IMR-90 (cell line): ENCODE data around the gene KRTAP10-10. TPM values are rescaled to one million over a fixed set of nuclear protein-coding genes. Genes with fewer than 3 reads are reported as not detected.

Experiments
- ATAC-seq: fragments of 200-7000 bp; cut with Tn5 transposase; 2 replicates; pipeline ENCODE4 v1.9.1; 2020; ENCODE audit warnings: low read depth, mild to moderate bottlenecking, moderate library complexity
- BruUV-seq: library from RNA; stranded (reverse); fragments of 400-500 nt; replicated peaks from 2 replicates; lab custom pipeline; 2021; lab: Mats Ljungman, UMichigan
- CTCF ChIA-PET: fragments of 300-600 bp; formaldehyde crosslinking; extraction: SDS; loops from one replicate; lab custom pipeline; 2021; ENCODE audit warnings: antibody characterized with exemption; lab: Yijun Ruan, JAX
- POLR2A ChIA-PET: fragments of 300-600 bp; sonication (Branson Sonifier 250); formaldehyde crosslinking; loops from one replicate; lab custom pipeline; 2022; ENCODE audit warnings: antibody characterized with exemption; ENCODE audit not compliant: unreplicated experiment; lab: Charles Lee
- DNase-seq: peaks from one replicate; pipeline ENCODE4 v3.0.0; 2013
- H2AFZ ChIP-seq: replicated peaks from 2 replicates; pipeline ENCODE3; 2013; ENCODE audit warnings: low read length, mild to moderate bottlenecking; ENCODE audit not compliant: poor library complexity
- H2AK5ac ChIP-seq: 2 replicates; pipeline ENCODE4 v1.6.1; 2013; ENCODE audit warnings: low read depth, low read length, inconsistent platforms
- H2AK9ac ChIP-seq: replicated peaks from 2 replicates; pipeline ENCODE3; 2013; ENCODE audit warnings: mild to moderate bottlenecking, low read depth, low read length, moderate library complexity; ENCODE audit not compliant: poor library complexity
- H2BK120ac ChIP-seq: 2 replicates; pipeline ENCODE4 v1.6.1; 2013; ENCODE audit warnings: low read depth, low read length, inconsistent platforms
- H2BK15ac ChIP-seq: 3 replicates; pipeline ENCODE4 v1.6.1; 2013; ENCODE audit warnings: low read depth, low read length, inconsistent platforms
- H2BK20ac ChIP-seq: 2 replicates; pipeline ENCODE4 v1.6.1; 2013; ENCODE audit warnings: low read depth, mild to moderate bottlenecking, inconsistent platforms, low read length, moderate library complexity
- H2BK5ac ChIP-seq: 2 replicates; pipeline ENCODE4 v1.6.1; 2013; ENCODE audit warnings: mild to moderate bottlenecking, low read depth, low read length, inconsistent platforms; ENCODE audit not compliant: poor library complexity, severe bottlenecking
- H3K14ac ChIP-seq: replicated peaks from 2 replicates; pipeline ENCODE4 v1.6.1; 2013; ENCODE audit warnings: low read depth, low read length, inconsistent platforms
- H3K18ac ChIP-seq: 2 replicates; pipeline ENCODE4 v1.6.1; 2013; ENCODE audit warnings: low read depth, low read length, control low read depth
- H3K23ac ChIP-seq: 2 replicates; pipeline ENCODE4 v1.6.1; 2013; ENCODE audit warnings: low read depth, low read length, inconsistent platforms
- H3K27ac ChIP-seq: 2 replicates; pipeline ENCODE4 v1.5.1; 2013; ENCODE audit warnings: mild to moderate bottlenecking, control low read depth, low read length; ENCODE audit not compliant: insufficient read depth
- H3K27me3 ChIP-seq: 2 replicates; pipeline ENCODE4 v1.6.1; 2013; ENCODE audit warnings: low read length; ENCODE audit not compliant: control insufficient read depth, insufficient read depth
- H3K36me3 ChIP-seq: 2 replicates; pipeline ENCODE4 v1.6.1; 2013; ENCODE audit warnings: low read length, mixed read lengths; ENCODE audit not compliant: control insufficient read depth, insufficient read depth
- H3K4ac ChIP-seq: 2 replicates; pipeline ENCODE4 v1.6.1; 2013; ENCODE audit warnings: low read depth, low read length, inconsistent platforms
- H3K4me1 ChIP-seq: 2 replicates; pipeline ENCODE4 v1.6.1; 2013; ENCODE audit warnings: low read length, mixed read lengths; ENCODE audit not compliant: control insufficient read depth, insufficient read depth
- H3K4me2 ChIP-seq: 2 replicates; pipeline ENCODE4 v1.6.1; 2013; ENCODE audit warnings: low read depth, mild to moderate bottlenecking, control low read depth, low read length, moderate library complexity
- H3K4me3 ChIP-seq: 2 replicates; pipeline ENCODE4 v1.5.1; 2013; ENCODE audit warnings: low read depth, mild to moderate bottlenecking, control low read depth, low read length, moderate library complexity; ENCODE audit not compliant: insufficient read depth
- H3K56ac ChIP-seq: 2 replicates; pipeline ENCODE4 v1.6.1; 2013; ENCODE audit warnings: low read length, inconsistent platforms; ENCODE audit not compliant: insufficient read depth; ENCODE audit errors: extremely low read depth
- H3K79me1 ChIP-seq, 2 experiments: 2 replicates each; pipeline ENCODE4 v1.6.1; 2013; ENCODE audit warnings: low read length in 2 of 2, inconsistent platforms in 1 of 2, low read depth in 1 of 2
- H3K9ac ChIP-seq: 2 replicates; pipeline ENCODE4 v1.6.1; 2013; ENCODE audit warnings: low read depth, low read length, control low read depth
- H3K9me1 ChIP-seq: 2 replicates; pipeline ENCODE4 v1.6.1; 2013; ENCODE audit warnings: low read length, inconsistent platforms; ENCODE audit not compliant: insufficient read depth
- H3K9me3 ChIP-seq: 2 replicates; pipeline ENCODE4 v1.6.1; 2013; ENCODE audit warnings: low read length; ENCODE audit not compliant: control insufficient read depth, insufficient read depth
- H4K20me1 ChIP-seq: 2 replicates; pipeline ENCODE4 v1.6.1; 2013; ENCODE audit warnings: low read length, inconsistent platforms; ENCODE audit not compliant: insufficient read depth
- H4K5ac ChIP-seq: 2 replicates; pipeline ENCODE4 v1.6.1; 2013; ENCODE audit warnings: mild to moderate bottlenecking, low read depth, low read length, control low read depth
- H4K8ac ChIP-seq, 2 experiments: 2 replicates each; pipeline ENCODE4 v1.6.1; 2013; ENCODE audit warnings: low read depth in 2 of 2, low read length in 2 of 2, control low read depth in 1 of 2, inconsistent platforms in 1 of 2
- H4K91ac ChIP-seq: 2 replicates; pipeline ENCODE4 v1.6.1; 2013; ENCODE audit warnings: low read depth, low read length, inconsistent platforms; ENCODE audit not compliant: insufficient read depth
- MAZ ChIP-seq: IDR thresholded peaks from 2 replicates; pipeline ENCODE4 v1.6.1; 2012; ENCODE audit warnings: low read depth, mild to moderate bottlenecking, low read length, improper control_type of control experiment, moderate library complexity, borderline replicate concordance
- MXI1 ChIP-seq: IDR thresholded peaks from 2 replicates; pipeline ENCODE4 v1.6.1; 2012; ENCODE audit warnings: low read depth, mild to moderate bottlenecking, low read length, moderate library complexity, borderline replicate concordance
- POLR2A ChIP-seq: IDR thresholded peaks from 2 replicates; pipeline ENCODE4 v1.6.1; 2012; ENCODE audit warnings: mild to moderate bottlenecking, low read depth, low read length
- WGBS, 2 experiments: methylation state at CpG; one replicate each; pipeline versions ENCODE4 v1.1.5 to v1.1.7; 2013; ENCODE audit warnings: missing lambda C conversion rate in 2 of 2; ENCODE audit not compliant: insufficient read length in 1 of 2; ENCODE audit errors: extremely low coverage in 2 of 2; 5-methylcytosine and 5-hydroxymethylcytosine counted together
- dilution Hi-C: fragments of 300-500 bp; cut with HindIII; formaldehyde crosslinking; loops from one replicate; pipeline ENCODE4 v1.14.3; 2018; ENCODE audit warnings: low sequenced_read_pairs; ENCODE audit not compliant: unreplicated experiment
- in situ Hi-C: fragments of 300-500 bp; cut with MboI; formaldehyde crosslinking; loops from 3 replicates; pipeline ENCODE4 v1.14.3; 2019; ENCODE audit warnings: low sequenced_read_pairs, inconsistent platforms, mixed read lengths
- intact Hi-C: fragments of 100-400 bp; cut with micrococcal nuclease; formaldehyde crosslinking; loops from 2 replicates; pipeline ENCODE4 v1.10.0; 2022
- polyA plus RNA-seq, 3 experiments: library from polyadenylated mRNA; depleted of rRNA; stranded (reverse); fragments of >200 nt; gene quantifications; 2 replicates each; pipeline ENCODE4 v1.2.3, GENCODE V29; 2012; ENCODE audit warnings: low replicate concordance in 1 of 3
- total RNA-seq: library from RNA; depleted of rRNA; stranded (reverse); fragments of >200 nt; gene quantifications from 2 replicates; pipeline ENCODE4 v1.2.3, GENCODE V29; 2012
- TF ChIP-seq, protein P1 (sequence below): conservative IDR thresholded peaks from 2 replicates; pipeline ENCODE4 v1.5.1; 2012; ENCODE audit warnings: mild to moderate bottlenecking, low read depth, low read length, improper control_type of control experiment

The KRTAP10-10 gene
- total and polyA plus RNA-seq, 2 of the 4 experiments (the other 2 are of a cell fraction), result not detected

DNA sequence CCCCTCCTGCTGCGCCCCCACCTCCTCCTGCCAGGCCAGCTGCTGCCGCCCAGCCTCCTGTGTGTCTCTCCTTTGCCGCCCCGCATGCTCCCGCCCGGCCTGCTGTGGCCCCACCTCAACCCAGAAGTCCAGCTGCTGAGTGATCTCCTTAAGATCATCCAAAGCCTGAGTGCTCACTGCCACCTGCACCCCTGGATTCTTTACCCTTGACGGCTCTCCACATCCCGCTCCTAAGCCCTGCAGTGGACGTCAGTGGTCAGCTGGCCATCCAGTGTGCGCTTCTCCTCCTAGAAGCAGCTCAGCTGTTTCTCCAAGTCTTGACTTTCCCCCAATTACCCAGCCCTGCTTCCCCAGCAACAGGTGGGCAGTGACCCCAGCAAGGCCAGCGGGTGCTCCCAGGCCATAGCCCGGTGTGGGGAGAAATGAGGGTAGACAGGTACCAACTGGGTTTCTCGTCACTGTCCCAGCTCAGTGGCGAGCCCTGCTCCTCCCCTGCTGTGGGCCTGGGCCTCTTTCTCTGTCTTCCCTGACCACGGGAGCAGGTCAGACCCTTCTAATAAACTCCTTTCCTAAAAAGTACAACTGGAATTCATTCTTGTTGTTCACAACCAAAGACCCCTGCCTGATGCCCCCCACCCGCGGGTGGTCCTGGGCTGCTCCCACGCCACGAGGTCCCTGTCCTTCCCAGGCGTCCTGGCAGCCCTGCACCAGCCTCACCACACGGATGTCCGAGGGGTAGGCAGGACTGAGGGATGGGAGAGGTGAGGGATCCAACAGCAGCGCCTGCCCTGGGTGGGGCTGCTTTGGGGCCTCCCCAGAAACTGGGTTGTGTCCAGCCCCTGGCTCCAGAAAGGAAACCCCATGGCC lies 35.3 kb upstream of the KRTAP10-10 start:
- ATAC-seq (no peak), DNase-seq (no peak)
- no peaks in the 10 kb centered on the region for H3K36me3 ChIP-seq
- dilution Hi-C loops (no loop called here), in situ Hi-C loops (no loop called here), intact Hi-C loops (no loop called here)
- no peak overlapping the region for H2AFZ ChIP-seq
- no peak overlapping the region for H3K14ac ChIP-seq
- POLR2A ChIA-PET, result no interaction called here
- no peak overlapping the region for H3K4ac ChIP-seq
- H2AK9ac ChIP-seq, result no peak overlapping the region
- H2AK5ac ChIP-seq, result no peak overlapping the region
- CTCF ChIA-PET, result no interaction called here
- H3K79me1 ChIP-seq, result no peaks in the 10 kb centered on the region
- no peak overlapping the region for H4K8ac ChIP-seq
- no peak overlapping the region for H3K27ac ChIP-seq
- no peaks in the 10 kb centered on the region for H4K20me1 ChIP-seq
- no peak overlapping the region for H3K4me3 ChIP-seq
- TF ChIP-seq POLR2A (no peak), MXI1 (no peak), MAZ (no peak)
- TF ChIP-seq, protein P1, sequence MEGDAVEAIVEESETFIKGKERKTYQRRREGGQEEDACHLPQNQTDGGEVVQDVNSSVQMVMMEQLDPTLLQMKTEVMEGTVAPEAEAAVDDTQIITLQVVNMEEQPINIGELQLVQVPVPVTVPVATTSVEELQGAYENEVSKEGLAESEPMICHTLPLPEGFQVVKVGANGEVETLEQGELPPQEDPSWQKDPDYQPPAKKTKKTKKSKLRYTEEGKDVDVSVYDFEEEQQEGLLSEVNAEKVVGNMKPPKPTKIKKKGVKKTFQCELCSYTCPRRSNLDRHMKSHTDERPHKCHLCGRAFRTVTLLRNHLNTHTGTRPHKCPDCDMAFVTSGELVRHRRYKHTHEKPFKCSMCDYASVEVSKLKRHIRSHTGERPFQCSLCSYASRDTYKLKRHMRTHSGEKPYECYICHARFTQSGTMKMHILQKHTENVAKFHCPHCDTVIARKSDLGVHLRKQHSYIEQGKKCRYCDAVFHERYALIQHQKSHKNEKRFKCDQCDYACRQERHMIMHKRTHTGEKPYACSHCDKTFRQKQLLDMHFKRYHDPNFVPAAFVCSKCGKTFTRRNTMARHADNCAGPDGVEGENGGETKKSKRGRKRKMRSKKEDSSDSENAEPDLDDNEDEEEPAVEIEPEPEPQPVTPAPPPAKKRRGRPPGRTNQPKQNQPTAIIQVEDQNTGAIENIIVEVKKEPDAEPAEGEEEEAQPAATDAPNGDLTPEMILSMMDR, result no peak
- no peak overlapping the region for H3K9ac ChIP-seq
- no peak overlapping the region for H4K91ac ChIP-seq
- H2BK5ac ChIP-seq, result no peak overlapping the region
- no peak overlapping the region for H4K5ac ChIP-seq
- H3K27me3 ChIP-seq, result peaks cover 2% of the 10 kb centered on the region
- H3K56ac ChIP-seq, result no peak overlapping the region
- no peak overlapping the region for H2BK15ac ChIP-seq
- no peak overlapping the region for H3K18ac ChIP-seq
- no peak overlapping the region for H2BK120ac ChIP-seq
- H3K9me3 ChIP-seq, result no peaks in the 10 kb centered on the region
- no peak overlapping the region for H2BK20ac ChIP-seq
- no peaks in the 10 kb centered on the region for H3K9me1 ChIP-seq
- 65% methylated on average over 8 of the region's 23 CpGs; no CpG with 5 or more reads in 1 of the 2 experiments for WGBS, 2 experiments
- no peak overlapping the region for H3K23ac ChIP-seq
- no peaks in the 10 kb centered on the region for H3K4me1 ChIP-seq
- H3K4me2 ChIP-seq, result no peak overlapping the region
- no TSS peak for BruUV-seq
